ENCODE measurements around the gene NPFFR2.

- TF ChIP-seq CTCF (IDR thresholded peaks at IDR 0.05) (no peak), POLR2A (IDR thresholded peaks at IDR 0.05) (no peak)
These were observed 96.9 kb downstream of the NPFFR2 start for GRCh38 chr4:72128741-72129140.
